ENCODE measurements around the gene MRPS25. TPM values are rescaled to one million over a fixed set of nuclear protein-coding genes. Genes with fewer than 3 reads are reported as not detected.

MRPS25 gene
- total and polyA plus RNA-seq, 11 donors, result 80.9 to 173 (median 95.2) TPM

GRCh38 chr3:15023719-15024118 is 41.4 kb downstream of the MRPS25 start:
- DNase-seq (no peak), ATAC-seq (no peak)
- intact Hi-C loops (cut with DNase I), result no loop called here
- Histone ChIP-seq H3K4me1 (no peaks in the 10 kb centered on the region), H3K4me3 (no peak overlapping the region), H3K36me3 (peaks cover 0 to 100% (median 99%) of the 10 kb centered on the region in 9 donors), H3K27ac (no peak overlapping the region), H3K27me3 (no peaks in the 10 kb centered on the region), H3K9me3 (no peaks in the 10 kb centered on the region)
- TF ChIP-seq POLR2A (IDR thresholded peaks at IDR 0.05) (no peak), CTCF (IDR thresholded peaks at IDR 0.05) (no peak)
- WGBS, 4 donors, result 93 to 98% (median 94%) methylated on average over 2 of the region's 2 CpGs

GRCh38 chr3:15023249-15023648 is 41.9 kb downstream of the MRPS25 start:
- Histone ChIP-seq H3K4me1 (no peaks in the 10 kb centered on the region), H3K9me3 (no peaks in the 10 kb centered on the region), H3K36me3 (peaks cover 0 to 100% (median 99%) of the 10 kb centered on the region in 9 donors), H3K4me3 (no peak overlapping the region), H3K27ac (no peak overlapping the region), H3K27me3 (no peaks in the 10 kb centered on the region)
- peak in 2 of 4 donors; percentile 37 to 67 for ATAC-seq
- no peak for DNase-seq
- intact Hi-C loops (cut with DNase I), result no loop called here
- TF ChIP-seq CTCF (IDR thresholded peaks at IDR 0.05) (no peak), POLR2A (IDR thresholded peaks at IDR 0.05) (no peak)
- 51 to 61% (median 55%) methylated on average over 5 of the region's 5 CpGs for WGBS, 4 donors

GRCh38 chr3:15017191-15017590 is 47.9 kb downstream of the MRPS25 start:
- Histone ChIP-seq H3K9me3 (no peaks in the 10 kb centered on the region), H3K27ac (no peak overlapping the region), H3K27me3 (no peaks in the 10 kb centered on the region), H3K4me1 (no peaks in the 10 kb centered on the region), H3K4me3 (no peak overlapping the region), H3K36me3 (peaks cover 0 to 99% (median 91%) of the 10 kb centered on the region in 9 donors)
- ATAC-seq (no peak), DNase-seq (no peak)
- intact Hi-C loops (cut with DNase I), result no loop called here
- 91 to 96% (median 94%) methylated on average over 2 of the region's 2 CpGs for WGBS, 4 donors
- no peak for TF ChIP-seq POLR2A (IDR thresholded peaks at IDR 0.05)
- TF ChIP-seq CTCF (IDR thresholded peaks at IDR 0.05), result no peak

GRCh38 chr3:15015456-15015855 is 49.7 kb downstream of the MRPS25 start:
- Histone ChIP-seq H3K4me1 (peaks cover 0 to 5% (median 0%) of the 10 kb centered on the region in 12 donors), H3K27ac (no peak overlapping the region), H3K27me3 (no peaks in the 10 kb centered on the region), H3K4me3 (no peak overlapping the region), H3K9me3 (no peaks in the 10 kb centered on the region), H3K36me3 (peaks cover 0 to 91% (median 83%) of the 10 kb centered on the region in 9 donors)
- ATAC-seq, result no peak
- TF ChIP-seq POLR2A (IDR thresholded peaks at IDR 0.05), result no peak
- TF ChIP-seq CTCF (IDR thresholded peaks at IDR 0.05), result no peak
- no peak for DNase-seq
- WGBS, 4 donors, result 79 to 81% (median 80%) methylated on average over 4 of the region's 4 CpGs
- intact Hi-C loops (cut with DNase I), result no loop called here
